ENCODE measurements around the gene ZDHHC11. TPM values are rescaled to one million over a fixed set of nuclear protein-coding genes. Genes with fewer than 3 reads are reported as not detected.
"Not testable (repeated sequence)": the region's sequence is repeated elsewhere in the genome, so short reads cannot be mapped to it uniquely, and the experiment has no call there.

ZDHHC11 gene
- total RNA-seq, 2 experiments from 2014 or later, result 13.3 to 18.3 TPM

DNA sequence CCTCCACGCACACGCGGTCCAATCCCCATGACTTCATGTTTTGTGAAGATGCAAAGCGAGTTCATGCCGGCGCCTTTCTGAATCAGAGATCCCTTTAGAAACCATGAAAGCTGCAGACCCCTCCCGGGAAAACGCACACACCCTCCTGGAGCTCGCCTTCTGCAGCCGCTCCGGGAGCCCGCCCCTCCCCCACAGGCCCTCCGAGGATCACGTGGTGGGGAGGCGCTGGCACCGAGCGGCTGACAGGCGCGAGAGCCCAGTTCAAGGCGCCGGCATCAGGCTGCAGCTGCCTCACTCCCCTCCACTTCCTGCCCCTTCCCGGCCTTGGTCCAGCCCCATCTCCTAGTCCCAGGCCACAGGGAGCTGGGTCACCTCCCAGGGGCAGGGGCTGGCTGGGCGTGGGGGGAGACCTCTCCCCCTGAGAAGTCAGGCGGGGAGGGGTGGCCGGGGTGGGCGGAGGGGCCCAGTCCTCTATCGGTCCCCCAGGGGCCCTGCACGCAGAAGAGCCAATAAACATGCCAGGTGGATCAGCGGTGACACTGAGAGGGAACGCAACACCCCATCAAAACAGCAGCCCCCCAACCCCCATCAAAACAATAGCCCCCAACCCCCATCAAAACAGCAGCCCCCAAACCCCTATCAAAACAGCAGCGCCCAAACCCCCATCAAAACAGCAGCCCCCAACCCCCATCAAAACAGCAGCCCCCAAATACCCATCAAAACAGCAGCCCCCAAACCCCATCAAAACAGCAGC lies 67.6 kb downstream of the ZDHHC11 start:
- POLR2A ChIA-PET; H3K27ac Mint-ChIP-seq; CTCF ChIA-PET; H3K4me3 Mint-ChIP-seq; H3K9me3 ChIP-seq (ENCODE audit: control insufficient read depth in 1 of 2, insufficient read depth in 1 of 2, low read length in 2 of 2); H3K27me3 Mint-ChIP-seq; H3K4me1 Mint-ChIP-seq (ENCODE audit: low read depth); H3K27me3 ChIP-seq (ENCODE audit: control insufficient read depth in 1 of 2, insufficient read depth in 2 of 2, low read length in 2 of 2); H3K27ac ChIP-seq (ENCODE audit: low read depth in 1 of 2, low read length in 2 of 2); H3K9me3 Mint-ChIP-seq; H3K36me3 ChIP-seq (ENCODE audit: insufficient read depth, low read length); H3K36me3 Mint-ChIP-seq (ENCODE audit: low read depth): not testable (repeated sequence)
- DNase-seq (peak in 3 of 14 experiments; percentile 36 to 49 (median 45)), ATAC-seq (ENCODE audit: poor library complexity) (peak; percentile 38)
- peaks cover 17% of the 10 kb centered on the region for H3K4me1 ChIP-seq (ENCODE audit: insufficient read depth, low read length)
- peak overlapping the region; percentile 70 for H3K4me3 ChIP-seq (ENCODE audit: low read length)
- intact Hi-C loops (cut with DNase I, micrococcal nuclease), result loop anchor here in 1 of 2 experiments (5.0 kb wide), 1 partner anchor 109 kb away; the partner anchor contains the start of genes BRD9 and TRIP13

DNA sequence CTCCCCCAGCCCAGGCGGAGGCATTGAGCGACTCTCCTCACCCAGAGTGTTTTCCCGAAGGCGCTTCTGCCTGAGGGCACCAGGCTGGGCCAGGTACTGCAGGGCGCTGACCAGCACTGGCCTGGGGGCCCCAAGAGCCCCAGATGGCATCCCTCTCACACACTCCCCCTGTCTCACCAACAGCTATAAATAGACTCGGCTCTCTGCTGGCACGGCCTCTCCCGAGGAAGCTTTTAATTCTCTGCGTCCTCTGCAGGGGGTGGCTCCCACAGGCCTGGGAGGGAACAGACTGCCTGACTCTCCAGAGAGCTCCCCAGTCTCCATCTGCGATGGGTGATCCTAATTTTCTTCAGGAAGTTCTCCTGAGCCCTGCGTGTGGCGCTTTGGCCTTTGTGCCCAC lies 68.4 kb downstream of the ZDHHC11 start:
- CTCF ChIA-PET; POLR2A ChIA-PET; ATAC-seq (ENCODE audit: poor library complexity): not testable (repeated sequence)

DNA sequence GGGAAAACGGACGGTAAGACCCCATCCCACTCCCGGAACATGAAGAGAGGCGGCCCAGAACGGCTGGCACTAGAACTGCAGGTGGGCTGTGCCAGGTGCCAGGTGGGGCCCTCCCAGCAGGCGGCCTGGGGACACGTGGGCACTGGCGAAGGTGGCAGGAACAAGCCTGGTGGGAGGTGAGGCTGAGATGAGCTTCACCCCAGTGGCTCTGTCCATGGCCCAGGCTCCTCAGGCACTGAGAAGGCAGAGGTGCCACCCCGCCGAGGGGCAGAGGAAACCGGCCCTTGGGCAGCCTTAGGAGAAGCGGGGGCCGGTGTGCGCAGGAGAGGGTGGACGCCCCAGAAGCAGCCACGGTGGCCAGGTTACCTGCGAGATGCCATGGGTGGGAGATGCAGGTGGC lies 70.2 kb downstream of the ZDHHC11 start:
- H3K27ac Mint-ChIP-seq; CTCF ChIA-PET; H3K9me3 ChIP-seq (ENCODE audit: control insufficient read depth in 1 of 2, insufficient read depth in 1 of 2, low read length in 2 of 2); H3K4me3 Mint-ChIP-seq; ATAC-seq (ENCODE audit: poor library complexity); H3K4me1 Mint-ChIP-seq (ENCODE audit: low read depth); H3K36me3 Mint-ChIP-seq (ENCODE audit: low read depth); H3K36me3 ChIP-seq (ENCODE audit: insufficient read depth, low read length); H3K27ac ChIP-seq (ENCODE audit: low read depth in 1 of 2, low read length in 2 of 2); DNase-seq; POLR2A ChIA-PET; H3K27me3 Mint-ChIP-seq; H3K27me3 ChIP-seq (ENCODE audit: control insufficient read depth in 1 of 2, insufficient read depth in 2 of 2, low read length in 2 of 2); H3K9me3 Mint-ChIP-seq; H3K4me3 ChIP-seq (ENCODE audit: low read length): not testable (repeated sequence)
- intact Hi-C loops (cut with DNase I, micrococcal nuclease), result loop anchor here in 1 of 2 experiments (5.0 kb wide), 1 partner anchor 112 kb away; the partner anchor contains the start of genes BRD9 and TRIP13
- peaks cover 16% of the 10 kb centered on the region for H3K4me1 ChIP-seq (ENCODE audit: insufficient read depth, low read length)

More for the DNA sequence above, 68.4 kb downstream of the ZDHHC11 start:
- not testable (repeated sequence) for H3K36me3 ChIP-seq (ENCODE audit: insufficient read depth, low read length); H3K4me3 Mint-ChIP-seq; DNase-seq; H3K4me3 ChIP-seq (ENCODE audit: low read length); H3K9me3 Mint-ChIP-seq; H3K27me3 Mint-ChIP-seq; H3K36me3 Mint-ChIP-seq (ENCODE audit: low read depth); H3K9me3 ChIP-seq (ENCODE audit: control insufficient read depth in 1 of 2, insufficient read depth in 1 of 2, low read length in 2 of 2); H3K27me3 ChIP-seq (ENCODE audit: control insufficient read depth in 1 of 2, insufficient read depth in 2 of 2, low read length in 2 of 2); H3K4me1 Mint-ChIP-seq (ENCODE audit: low read depth); H3K27ac Mint-ChIP-seq; H3K27ac ChIP-seq (ENCODE audit: low read depth in 1 of 2, low read length in 2 of 2)
- intact Hi-C loops (cut with DNase I, micrococcal nuclease), result loop anchor here in 1 of 2 experiments (5.0 kb wide), 1 partner anchor 110 kb away; the partner anchor contains the start of genes BRD9 and TRIP13
- peaks cover 17% of the 10 kb centered on the region for H3K4me1 ChIP-seq (ENCODE audit: insufficient read depth, low read length)

DNA sequence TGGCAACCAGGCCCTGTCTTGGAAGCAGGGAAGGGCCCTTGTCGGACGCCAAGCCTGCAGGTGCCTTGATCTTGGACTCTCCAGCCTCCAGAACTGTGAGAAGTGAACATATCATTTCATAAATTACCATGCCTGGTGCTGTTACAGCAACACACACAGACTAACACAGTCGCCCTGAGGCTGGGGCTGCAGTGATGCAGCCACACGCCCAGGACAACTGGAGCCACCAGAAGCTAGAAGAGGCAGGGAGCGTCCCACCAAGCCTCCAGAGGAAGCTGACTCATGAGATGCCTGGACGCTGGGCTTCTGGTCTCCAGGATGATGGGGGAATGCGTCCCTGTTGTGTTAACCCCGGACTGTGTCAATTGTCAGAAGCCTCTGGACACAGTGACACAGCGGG lies 71.8 kb downstream of the ZDHHC11 start:
- CTCF ChIA-PET; ATAC-seq (ENCODE audit: poor library complexity); H3K4me3 ChIP-seq (ENCODE audit: low read length); H3K4me3 Mint-ChIP-seq; POLR2A ChIA-PET; H3K27ac Mint-ChIP-seq; H3K36me3 Mint-ChIP-seq (ENCODE audit: low read depth); DNase-seq; H3K4me1 Mint-ChIP-seq (ENCODE audit: low read depth); H3K36me3 ChIP-seq (ENCODE audit: insufficient read depth, low read length); H3K9me3 ChIP-seq (ENCODE audit: control insufficient read depth in 1 of 2, insufficient read depth in 1 of 2, low read length in 2 of 2); H3K4me1 ChIP-seq (ENCODE audit: insufficient read depth, low read length); H3K27me3 Mint-ChIP-seq; H3K9me3 Mint-ChIP-seq; H3K27me3 ChIP-seq (ENCODE audit: control insufficient read depth in 1 of 2, insufficient read depth in 2 of 2, low read length in 2 of 2); H3K27ac ChIP-seq (ENCODE audit: low read depth in 1 of 2, low read length in 2 of 2): not testable (repeated sequence)
- intact Hi-C loops (cut with DNase I, micrococcal nuclease), result loop anchor here in 1 of 2 experiments (5.0 kb wide), 1 partner anchor 97 kb away; no protein-coding TSS in a partner anchor

DNA sequence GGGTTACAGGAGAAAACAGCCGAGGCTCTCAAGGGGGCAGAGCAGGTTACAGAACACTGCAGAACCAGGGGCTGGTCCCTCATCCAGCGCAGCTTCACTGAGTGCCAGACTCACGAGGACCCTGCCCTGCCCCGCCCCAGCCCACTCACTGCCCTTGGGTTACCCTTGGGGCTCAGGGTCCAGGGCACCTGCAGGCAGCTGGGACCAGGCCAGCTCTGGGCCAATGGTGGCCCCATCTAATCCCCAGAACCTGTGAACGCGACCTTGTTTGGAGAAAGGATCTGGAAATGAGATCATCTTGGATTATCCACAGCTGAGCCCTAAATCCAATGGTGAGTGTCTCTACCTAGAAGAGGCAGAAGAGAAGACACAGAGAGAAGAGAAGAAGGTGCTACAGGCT lies 72.4 kb downstream of the ZDHHC11 start:
- H3K27me3 Mint-ChIP-seq; H3K27me3 ChIP-seq (ENCODE audit: control insufficient read depth in 1 of 2, insufficient read depth in 2 of 2, low read length in 2 of 2); H3K4me1 ChIP-seq (ENCODE audit: insufficient read depth, low read length); CTCF ChIA-PET; H3K9me3 Mint-ChIP-seq; H3K36me3 ChIP-seq (ENCODE audit: insufficient read depth, low read length); H3K4me3 Mint-ChIP-seq; POLR2A ChIA-PET; H3K36me3 Mint-ChIP-seq (ENCODE audit: low read depth); H3K9me3 ChIP-seq (ENCODE audit: control insufficient read depth in 1 of 2, insufficient read depth in 1 of 2, low read length in 2 of 2); H3K27ac Mint-ChIP-seq; H3K4me1 Mint-ChIP-seq (ENCODE audit: low read depth); ATAC-seq (ENCODE audit: poor library complexity); DNase-seq; H3K4me3 ChIP-seq (ENCODE audit: low read length); H3K27ac ChIP-seq (ENCODE audit: low read depth in 1 of 2, low read length in 2 of 2): not testable (repeated sequence)
- intact Hi-C loops (cut with DNase I, micrococcal nuclease), result loop anchor here in 1 of 2 experiments (5.0 kb wide), 1 partner anchor 96 kb away; no protein-coding TSS in a partner anchor

All from CD4-positive, alpha-beta T cell (primary cell).